Measurements from ENCODE around the gene P2RX1. TPM values are rescaled to one million over a fixed set of nuclear protein-coding genes. Genes with fewer than 3 reads are reported as not detected.
"Not testable (repeated sequence)": the region's sequence is repeated elsewhere in the genome, so short reads cannot be mapped to it uniquely, and the experiment has no call there.

The P2RX1 gene
- total RNA-seq, 4 donors from 2014 or later, result 0.82 to 11.2 (median 7.0) TPM

DNA sequence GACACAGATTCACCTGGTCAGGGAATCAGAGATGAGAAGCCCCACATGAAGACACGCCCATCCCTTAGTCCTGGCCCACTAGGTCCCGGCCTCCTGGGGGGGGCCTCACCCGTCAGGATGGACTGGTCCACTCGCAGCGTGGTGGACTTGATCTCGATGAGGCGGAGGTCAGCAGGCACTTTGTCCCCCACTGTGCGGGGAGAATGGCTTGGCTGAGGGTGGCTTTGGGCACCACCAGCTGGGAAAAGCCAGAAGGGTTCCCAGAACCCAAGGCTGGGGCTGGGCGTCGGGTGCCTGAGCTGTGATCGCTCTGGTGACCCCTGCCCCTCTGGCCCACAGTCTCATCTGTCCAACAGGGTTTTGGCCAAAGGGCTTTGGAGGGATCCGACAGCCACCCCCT, 34.3 kb upstream of the P2RX1 start:
- no peak for TF ChIP-seq POLR2A (IDR thresholded peaks at IDR 0.05)
- no peak for TF ChIP-seq EP300 (IDR thresholded peaks at IDR 0.05; ENCODE audit: low read depth)
- TF ChIP-seq, protein P1, sequence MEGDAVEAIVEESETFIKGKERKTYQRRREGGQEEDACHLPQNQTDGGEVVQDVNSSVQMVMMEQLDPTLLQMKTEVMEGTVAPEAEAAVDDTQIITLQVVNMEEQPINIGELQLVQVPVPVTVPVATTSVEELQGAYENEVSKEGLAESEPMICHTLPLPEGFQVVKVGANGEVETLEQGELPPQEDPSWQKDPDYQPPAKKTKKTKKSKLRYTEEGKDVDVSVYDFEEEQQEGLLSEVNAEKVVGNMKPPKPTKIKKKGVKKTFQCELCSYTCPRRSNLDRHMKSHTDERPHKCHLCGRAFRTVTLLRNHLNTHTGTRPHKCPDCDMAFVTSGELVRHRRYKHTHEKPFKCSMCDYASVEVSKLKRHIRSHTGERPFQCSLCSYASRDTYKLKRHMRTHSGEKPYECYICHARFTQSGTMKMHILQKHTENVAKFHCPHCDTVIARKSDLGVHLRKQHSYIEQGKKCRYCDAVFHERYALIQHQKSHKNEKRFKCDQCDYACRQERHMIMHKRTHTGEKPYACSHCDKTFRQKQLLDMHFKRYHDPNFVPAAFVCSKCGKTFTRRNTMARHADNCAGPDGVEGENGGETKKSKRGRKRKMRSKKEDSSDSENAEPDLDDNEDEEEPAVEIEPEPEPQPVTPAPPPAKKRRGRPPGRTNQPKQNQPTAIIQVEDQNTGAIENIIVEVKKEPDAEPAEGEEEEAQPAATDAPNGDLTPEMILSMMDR (IDR thresholded peaks at IDR 0.05), result no peak
- TF ChIP-seq POLR2AphosphoS5 (IDR thresholded peaks at IDR 0.05), result no peak
- intact Hi-C loops (cut with DNase I; ENCODE audit: low total_unique reads), result no loop called here
- Histone ChIP-seq H3K36me3 (peaks cover 0 to 21% (median 4%) of the 10 kb centered on the region in 4 donors), H3K27ac (no peak overlapping the region), H3K9me3 (no peaks in the 10 kb centered on the region), H3K4me3 (no peak overlapping the region), H3K27me3 (no peaks in the 10 kb centered on the region), H3K4me1 (peaks cover 0 to 2% (median 0%) of the 10 kb centered on the region in 4 donors)
- in situ Hi-C loops (cut with MboI; ENCODE audit: low pct_ligation_motif_present in 1 of 4, low pct_unique_long_range_greater_than_20kb in 1 of 4, low sequenced_read_pairs in 3 of 4), result no loop called here
- 88% methylated on average over 12 of the region's 12 CpGs; no CpG with 5 or more reads in 1 of the 2 donors for WGBS, 2 donors (ENCODE audit: low coverage in 1 of 2)
- no peak for DNase-seq

DNA sequence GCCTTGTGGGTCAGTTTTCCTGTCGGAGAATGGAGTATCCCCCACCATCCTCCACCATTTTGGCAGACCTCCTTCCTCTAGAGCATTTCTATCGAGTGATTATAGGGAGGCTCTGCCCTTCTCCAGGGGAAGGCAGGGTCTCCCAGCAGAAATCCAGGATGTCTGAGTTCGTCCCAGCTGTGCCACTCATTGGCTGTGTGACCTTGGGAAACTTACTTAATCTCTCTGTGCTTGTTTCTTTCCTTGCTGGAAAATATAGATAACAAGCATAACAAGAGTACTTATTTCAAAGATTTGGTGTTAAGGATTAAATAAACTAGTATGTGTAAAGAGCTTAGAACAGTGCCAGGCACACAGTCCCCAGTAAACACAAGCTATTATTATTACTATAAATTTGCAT, 33.2 kb upstream of the P2RX1 start:
- intact Hi-C loops (cut with DNase I; ENCODE audit: low total_unique reads), result no loop called here
- peaks cover 0 to 25% (median 4%) of the 10 kb centered on the region in 4 donors for H3K36me3 ChIP-seq
- WGBS, 2 donors (ENCODE audit: low coverage in 1 of 2), result 80 to 89% methylated on average over 1 to 3 of the region's 3 CpGs

DNA sequence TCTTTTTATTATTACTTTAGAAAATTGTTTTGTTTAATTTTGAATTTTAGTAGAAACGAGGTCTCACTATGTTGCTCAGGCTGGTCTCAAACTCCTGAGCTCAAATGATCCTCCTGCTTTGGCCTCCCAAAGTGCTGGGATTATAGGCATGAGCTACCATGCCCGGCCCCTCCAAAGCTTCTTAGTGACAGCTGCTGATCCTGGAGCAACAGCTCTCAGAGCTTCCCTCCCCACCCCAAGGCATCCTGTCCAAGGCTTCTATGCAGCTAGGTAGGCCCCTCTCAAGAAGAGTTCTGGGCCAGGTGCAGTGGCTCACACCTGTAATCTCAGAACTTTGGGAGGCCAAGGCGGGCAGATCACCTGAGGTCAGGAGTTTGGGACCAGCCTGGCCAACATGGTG, 32.3 kb upstream of the P2RX1 start:
- H3K4me3 ChIP-seq; H3K4me1 ChIP-seq; H3K9me3 ChIP-seq; DNase-seq; H3K27ac ChIP-seq; H3K27me3 ChIP-seq; intact Hi-C loops (cut with DNase I; ENCODE audit: low total_unique reads); in situ Hi-C loops (cut with MboI; ENCODE audit: low pct_ligation_motif_present in 1 of 4, low pct_unique_long_range_greater_than_20kb in 1 of 4, low sequenced_read_pairs in 3 of 4): not testable (repeated sequence)
- peaks cover 0 to 25% (median 4%) of the 10 kb centered on the region in 4 donors for H3K36me3 ChIP-seq
- WGBS, 2 donors (ENCODE audit: low coverage in 1 of 2), result 95% methylated on average over 3 of the region's 3 CpGs; no CpG with 5 or more reads in 1 of the 2 donors

More for the DNA sequence above, 33.2 kb upstream of the P2RX1 start:
- Histone ChIP-seq H3K4me3 (no peak overlapping the region), H3K27me3 (no peaks in the 10 kb centered on the region), H3K27ac (no peak overlapping the region), H3K4me1 (no peaks in the 10 kb centered on the region), H3K9me3 (no peaks in the 10 kb centered on the region)
- no peak for DNase-seq
- in situ Hi-C loops (cut with MboI; ENCODE audit: low pct_ligation_motif_present in 1 of 4, low pct_unique_long_range_greater_than_20kb in 1 of 4, low sequenced_read_pairs in 3 of 4), result no loop called here
- TF ChIP-seq POLR2AphosphoS5 (IDR thresholded peaks at IDR 0.05) (no peak), POLR2A (IDR thresholded peaks at IDR 0.05) (no peak), EP300 (IDR thresholded peaks at IDR 0.05; ENCODE audit: low read depth) (no peak)
- TF ChIP-seq, protein P1 (IDR thresholded peaks at IDR 0.05), result no peak

DNA sequence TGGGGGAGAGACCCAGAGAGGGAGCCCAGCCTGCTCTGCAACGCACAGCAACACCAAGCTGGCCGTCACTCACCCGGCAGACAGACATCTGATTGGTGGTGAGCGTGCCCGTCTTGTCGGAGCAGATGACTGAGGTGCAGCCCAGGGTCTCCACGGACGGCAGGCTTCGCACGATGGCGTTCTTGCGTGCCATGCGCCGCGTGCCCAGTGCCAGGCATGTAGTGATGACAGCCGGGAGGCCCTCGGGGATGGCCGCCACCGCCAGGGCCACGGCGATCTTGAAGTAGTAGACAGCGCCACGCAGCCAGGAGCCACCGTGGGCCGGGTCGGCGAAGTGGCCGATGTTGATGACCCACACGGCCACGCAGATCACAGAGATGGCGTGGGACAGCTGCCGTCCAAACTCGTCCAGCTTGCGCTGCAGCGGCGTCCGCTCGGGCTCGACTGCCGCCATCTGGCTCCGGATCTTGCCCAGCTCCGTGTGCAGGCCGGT, 31.1 kb upstream of the P2RX1 start:
- TF ChIP-seq POLR2AphosphoS5 (IDR thresholded peaks at IDR 0.05), result no peak
- TF ChIP-seq, protein P1 (IDR thresholded peaks at IDR 0.05), result no peak
- TF ChIP-seq POLR2A (IDR thresholded peaks at IDR 0.05), result no peak
- TF ChIP-seq EP300 (IDR thresholded peaks at IDR 0.05; ENCODE audit: low read depth), result no peak
- intact Hi-C loops (cut with DNase I; ENCODE audit: low total_unique reads) (no loop called here), in situ Hi-C loops (cut with MboI; ENCODE audit: low pct_ligation_motif_present in 1 of 4, low pct_unique_long_range_greater_than_20kb in 1 of 4, low sequenced_read_pairs in 3 of 4) (no loop called here)
- H3K4me1 ChIP-seq, result no peaks in the 10 kb centered on the region
- no peaks in the 10 kb centered on the region for H3K9me3 ChIP-seq
- DNase-seq, result no peak
- H3K27me3 ChIP-seq, result no peaks in the 10 kb centered on the region
- H3K4me3 ChIP-seq, result no peak overlapping the region
- H3K36me3 ChIP-seq, result peaks cover 0 to 25% (median 4%) of the 10 kb centered on the region in 4 donors
- 96% methylated on average over 39 of the region's 43 CpGs; no CpG with 5 or more reads in 1 of the 2 donors for WGBS, 2 donors (ENCODE audit: low coverage in 1 of 2)
- H3K27ac ChIP-seq, result no peak overlapping the region

DNA sequence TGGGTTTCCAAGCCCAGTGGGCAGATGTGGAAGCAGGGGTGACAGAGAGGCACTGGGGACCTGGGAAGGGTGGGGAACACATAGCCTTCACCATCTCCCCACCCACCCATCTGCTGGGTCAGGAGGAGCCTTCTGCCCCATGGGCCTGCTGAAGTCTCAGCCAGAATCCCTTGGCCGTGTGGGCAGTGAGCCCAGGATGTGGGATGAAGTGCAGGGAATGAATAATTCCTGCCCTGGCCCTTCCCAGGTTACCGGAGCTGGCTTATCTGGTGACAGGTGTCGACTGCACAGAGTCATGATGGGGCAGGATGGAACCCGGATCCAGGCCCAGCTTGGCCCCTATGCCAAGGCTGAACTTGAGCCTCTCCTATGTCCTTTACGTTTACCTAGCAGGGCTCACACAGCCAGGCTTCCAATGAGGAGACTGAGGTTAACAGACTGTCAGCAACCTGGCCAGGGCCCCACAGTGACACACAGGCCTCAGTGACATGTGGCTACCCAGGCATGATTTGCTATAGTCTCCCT, 30.5 kb upstream of the P2RX1 start:
- no peaks in the 10 kb centered on the region for H3K9me3 ChIP-seq
- peaks cover 0 to 25% (median 4%) of the 10 kb centered on the region in 4 donors for H3K36me3 ChIP-seq
- in situ Hi-C loops (cut with MboI; ENCODE audit: low pct_ligation_motif_present in 1 of 4, low pct_unique_long_range_greater_than_20kb in 1 of 4, low sequenced_read_pairs in 3 of 4), result no loop called here
- no peak overlapping the region for H3K4me3 ChIP-seq
- DNase-seq, result no peak
- H3K27me3 ChIP-seq, result no peaks in the 10 kb centered on the region
- TF ChIP-seq POLR2A (IDR thresholded peaks at IDR 0.05), result no peak
- intact Hi-C loops (cut with DNase I; ENCODE audit: low total_unique reads), result no loop called here
- whole genome bisulfite sequencing, 2 donors (ENCODE audit: low coverage in 1 of 2), result 77 to 80% methylated on average over 1 to 5 of the region's 5 CpGs
- H3K27ac ChIP-seq, result no peak overlapping the region
- no peaks in the 10 kb centered on the region for H3K4me1 ChIP-seq
